Ovary (tissue), 3 donors: ENCODE measurements around the gene MSI2.

Source experiments
- CTCF ChIP-seq, 3 donors: fragments of 450-650 bp in 2 of 3; fragments of 200-600 bp in 1 of 3; IDR thresholded peaks; one replicate each; pipeline versions ENCODE4 v1.5.1 to v1.8.0; 2016 to 2022; ENCODE audit warnings: antibody characterized with exemption in 3 of 3, mild to moderate bottlenecking in 1 of 3
- EP300 ChIP-seq: sonication (generic); formaldehyde crosslinking; IDR thresholded peaks from one replicate; pipeline ENCODE4 v1.6.1; 2017; ENCODE audit warnings: antibody characterized with exemption
- POLR2A ChIP-seq: fragments of 450-650 bp; IDR thresholded peaks from one replicate; pipeline ENCODE4 v1.6.1; 2017; ENCODE audit warnings: antibody characterized with exemption, mild to moderate bottlenecking, moderate library complexity
- donor health status: DM: no; HTN: no; CAD: no.

GRCh38 chr17:57286399-57287105 lies 30.2 kb downstream of the MSI2 start:
- TF ChIP-seq CTCF (IDR thresholded peaks at IDR 0.05) (no peak), POLR2A (no peak), EP300 (no peak)
